Trophoblast cell (in vitro differentiated cells and primary cell): ENCODE measurements around the gene GPR162.

Source experiments
- DNase-seq, 2 donors: peaks; one replicate each; pipeline ENCODE4 v3.0.0-alpha.2; 2016
- H2AFZ ChIP-seq: 2 replicates; pipeline ENCODE4 v1.6.1; 2013; ENCODE audit warnings: low read length, moderate library complexity, mild to moderate bottlenecking; ENCODE audit not compliant: insufficient read depth, poor library complexity
- H2AK5ac ChIP-seq: 2 replicates; pipeline ENCODE4 v1.6.1; 2013; ENCODE audit warnings: mild to moderate bottlenecking, low read length
- H2BK120ac ChIP-seq: 2 replicates; pipeline ENCODE4 v1.6.1; 2013; ENCODE audit warnings: low read length, mild to moderate bottlenecking, moderate library complexity; ENCODE audit not compliant: insufficient read depth, poor library complexity
- H2BK12ac ChIP-seq: 2 replicates; pipeline ENCODE4 v1.6.1; 2013; ENCODE audit warnings: mild to moderate bottlenecking, low read length, moderate library complexity
- H2BK5ac ChIP-seq: 2 replicates; pipeline ENCODE4 v1.6.1; 2013; ENCODE audit warnings: low read length, low read depth, moderate library complexity, mild to moderate bottlenecking; ENCODE audit not compliant: poor library complexity
- H3K14ac ChIP-seq: 2 replicates; pipeline ENCODE4 v1.6.1; 2013; ENCODE audit warnings: mild to moderate bottlenecking, low read length
- H3K18ac ChIP-seq: 2 replicates; pipeline ENCODE4 v1.6.1; 2013; ENCODE audit warnings: mild to moderate bottlenecking, low read length
- H3K23ac ChIP-seq: 2 replicates; pipeline ENCODE4 v1.6.1; 2013; ENCODE audit warnings: low read length
- H3K27ac ChIP-seq: 2 replicates; pipeline ENCODE4 v1.5.1; 2013; ENCODE audit warnings: low read depth, mild to moderate bottlenecking, inconsistent platforms, low read length, moderate library complexity
- H3K27me3 ChIP-seq: 2 replicates; pipeline ENCODE4 v1.6.1; 2013; ENCODE audit warnings: inconsistent platforms, mild to moderate bottlenecking, low read length, moderate library complexity; ENCODE audit not compliant: insufficient read depth
- H3K36me3 ChIP-seq, 2 experiments: 1 replicate in 1 of 2; 2 replicates in 1 of 2; pipeline ENCODE4 v1.6.1; 2013; ENCODE audit warnings: low read length in 2 of 2, mild to moderate bottlenecking in 2 of 2, moderate library complexity in 1 of 2; ENCODE audit not compliant: insufficient read depth in 2 of 2, control insufficient read depth in 1 of 2
- H3K4ac ChIP-seq: 2 replicates; pipeline ENCODE4 v1.6.1; 2013; ENCODE audit warnings: low read depth, mild to moderate bottlenecking, low read length, moderate library complexity
- H3K4me1 ChIP-seq, 2 experiments: 1 replicate in 1 of 2; 2 replicates in 1 of 2; pipeline ENCODE4 v1.6.1; 2013; ENCODE audit warnings: low read length in 2 of 2, mild to moderate bottlenecking in 2 of 2, moderate library complexity in 1 of 2; ENCODE audit not compliant: insufficient read depth in 2 of 2, control insufficient read depth in 1 of 2
- H3K4me2 ChIP-seq: 2 replicates; pipeline ENCODE4 v1.6.1; 2013; ENCODE audit warnings: inconsistent platforms, mild to moderate bottlenecking, low read length, moderate library complexity
- H3K4me3 ChIP-seq: 2 replicates; pipeline ENCODE4 v1.5.1; 2013; ENCODE audit warnings: mild to moderate bottlenecking, low read depth, low read length, inconsistent platforms
- H3K79me1 ChIP-seq: one replicate; pipeline ENCODE4 v1.6.1; 2013; ENCODE audit warnings: low read length
- H3K79me2 ChIP-seq: 2 replicates; pipeline ENCODE4 v1.6.1; 2013; ENCODE audit warnings: low read length, mild to moderate bottlenecking; ENCODE audit not compliant: control insufficient read depth, insufficient read depth, poor library complexity
- H3K9ac ChIP-seq: 2 replicates; pipeline ENCODE4 v1.6.1; 2013; ENCODE audit warnings: mild to moderate bottlenecking, low read length
- H3K9me3 ChIP-seq: 2 replicates; pipeline ENCODE4 v1.6.1; 2013; ENCODE audit warnings: low read depth, mild to moderate bottlenecking, control low read depth, inconsistent platforms, low read length; ENCODE audit not compliant: insufficient read depth
- H4K12ac ChIP-seq: 2 replicates; pipeline ENCODE4 v1.6.1; 2013; ENCODE audit warnings: low read depth, mild to moderate bottlenecking, low read length, moderate library complexity
- H4K8ac ChIP-seq: 2 replicates; pipeline ENCODE4 v1.6.1; 2013; ENCODE audit warnings: low read depth, mild to moderate bottlenecking, low read length, moderate library complexity
- H4K91ac ChIP-seq: one replicate; pipeline ENCODE4 v1.6.1; 2013; ENCODE audit warnings: low read depth, mild to moderate bottlenecking, low read length, moderate library complexity
- WGBS: extraction: QIAGEN DNeasy Blood & Tissue Kit; methylation state at CpG from one replicate; pipeline ENCODE4 v1.1.7; 2013; ENCODE audit warnings: missing lambda C conversion rate; ENCODE audit not compliant: insufficient read length, insufficient coverage; ENCODE audit errors: extremely low coverage; 5-methylcytosine and 5-hydroxymethylcytosine counted together

GPR162 gene

GRCh38 chr12:6850796-6851152, 29.2 kb downstream of the GPR162 start:
- no peak overlapping the region for H2BK5ac ChIP-seq
- no peak overlapping the region for H2AFZ ChIP-seq
- H3K23ac ChIP-seq: no peak overlapping the region
- H4K8ac ChIP-seq: no peak overlapping the region
- no peaks in the 10 kb centered on the region for H3K9me3 ChIP-seq
- peaks cover 23 to 38% of the 10 kb centered on the region in 2 experiments for H3K36me3 ChIP-seq
- peaks cover 14 to 15% of the 10 kb centered on the region in 2 experiments for H3K4me1 ChIP-seq
- no peak overlapping the region for H3K27ac ChIP-seq
- no peak overlapping the region for H2AK5ac ChIP-seq
- DNase-seq: peak in 1 of 2 donors; percentile 21
- no peak overlapping the region for H2BK120ac ChIP-seq
- H3K79me1 ChIP-seq: peaks cover 5% of the 10 kb centered on the region
- H3K9ac ChIP-seq: peak overlapping the region; percentile 69
- H4K91ac ChIP-seq: peak overlapping the region; percentile 31
- WGBS: no CpG with 5 or more reads among the region's 16 CpGs
- peak overlapping the region; percentile 5 for H3K4ac ChIP-seq
- H3K14ac ChIP-seq: no peak overlapping the region
- no peak overlapping the region for H3K18ac ChIP-seq
- peak overlapping the region; percentile 74 for H3K4me2 ChIP-seq
- peak overlapping the region; percentile 75 for H3K4me3 ChIP-seq
- H2BK12ac ChIP-seq: no peak overlapping the region
- H3K27me3 ChIP-seq: no peaks in the 10 kb centered on the region
- no peak overlapping the region for H4K12ac ChIP-seq
- peaks cover 4% of the 10 kb centered on the region for H3K79me2 ChIP-seq

- Histone ChIP-seq H3K79me2 (peaks cover 4% of the 10 kb centered on the region), H3K79me1 (peaks cover 5% of the 10 kb centered on the region), H2AFZ (peak within 1 kb of the TSS; percentile 20), H4K12ac (no peak within 1 kb of the TSS), H4K91ac (peak within 1 kb of the TSS; percentile 70), H3K27ac (peak within 1 kb of the TSS; percentile 55), H3K9ac (peak within 1 kb of the TSS; percentile 86), H2BK5ac (peak within 1 kb of the TSS; percentile 27), H2BK120ac (peak within 1 kb of the TSS; percentile 7), H2BK12ac (no peak within 1 kb of the TSS), H3K4ac (peak within 1 kb of the TSS; percentile 13), H4K8ac (peak within 1 kb of the TSS; percentile 87), H3K4me2 (peak within 1 kb of the TSS; percentile 74), H3K4me3 (peak within 1 kb of the TSS; percentile 94), H3K36me3 (peaks cover 25 to 39% of the 10 kb centered on the region in 2 experiments), H3K4me1 (peaks cover 14 to 15% of the 10 kb centered on the region in 2 experiments), H3K23ac (no peak within 1 kb of the TSS), H3K18ac (no peak within 1 kb of the TSS), H3K9me3 (no peaks in the 10 kb centered on the region), H2AK5ac (no peak within 1 kb of the TSS), H3K14ac (peak within 1 kb of the TSS; percentile 55), H3K27me3 (no peaks in the 10 kb centered on the region)
- peak; percentile 99 for DNase-seq
- no CpG with 5 or more reads among the region's 37 CpGs for WGBS
Measured at GRCh38 chr12:6851153-6851920, 29.7 kb downstream of the GPR162 start, which contains the start of gene CDCA3. Gene CDCA3 (minus strand): TSS chr12:6851286. CDS start chr12:6850952, 334 bp downstream.

DNA sequence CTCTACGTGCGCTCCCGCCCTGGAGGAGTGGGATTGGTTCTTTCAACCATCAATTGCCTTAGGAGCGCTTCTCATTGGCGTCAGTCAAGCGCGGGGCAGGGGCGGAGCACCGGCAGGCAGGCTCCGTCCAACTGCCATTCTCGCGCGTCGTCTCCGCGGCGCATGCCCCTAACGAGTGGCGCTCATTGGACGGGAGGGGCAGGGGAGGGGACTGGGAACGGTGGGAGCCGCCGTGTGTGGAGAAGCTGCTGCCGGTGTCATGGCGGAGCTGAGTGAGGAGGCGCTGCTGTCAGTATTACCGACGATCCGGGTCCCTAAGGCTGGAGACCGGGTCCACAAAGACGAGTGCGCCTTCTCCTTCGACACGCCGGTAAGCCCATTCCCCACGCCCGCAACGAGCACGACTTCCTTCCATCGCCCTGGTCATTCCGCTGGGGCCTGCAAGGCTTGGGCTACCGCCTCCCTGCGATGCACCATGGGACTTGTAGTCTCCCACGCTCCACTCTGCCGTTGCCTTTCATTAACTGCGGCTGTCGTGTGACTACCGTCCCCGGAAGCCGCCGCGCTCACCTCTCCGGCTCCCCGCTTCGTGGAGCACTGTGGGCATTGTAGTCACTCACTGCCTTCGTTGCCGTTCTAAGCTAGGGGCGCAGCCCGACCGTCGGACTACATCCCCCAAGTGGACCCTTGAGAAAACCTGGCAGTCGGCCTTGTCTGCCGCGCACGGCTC, 30.5 kb downstream of the GPR162 start, which contains the start of gene USP5:
Gene USP5, plus strand, starts transcription at position 230 of the 730 bp plus-strand sequence. Its CDS starts 30 bp downstream, at position 260.
- Histone ChIP-seq H3K79me1 (peaks cover 5% of the 10 kb centered on the region), H2AFZ (peak within 1 kb of the TSS; percentile 20), H3K4ac (peak within 1 kb of the TSS; percentile 65), H3K4me2 (peak within 1 kb of the TSS; percentile 74), H3K9ac (peak within 1 kb of the TSS; percentile 86), H3K36me3 (peaks cover 24 to 39% of the 10 kb centered on the region in 2 experiments), H4K12ac (peak within 1 kb of the TSS; percentile 67), H3K18ac (peak within 1 kb of the TSS; percentile 60), H3K79me2 (peaks cover 4% of the 10 kb centered on the region), H2BK120ac (peak within 1 kb of the TSS; percentile 7), H4K91ac (peak within 1 kb of the TSS; percentile 84), H3K27me3 (no peaks in the 10 kb centered on the region), H2BK12ac (peak within 1 kb of the TSS; percentile 16), H3K4me3 (peak within 1 kb of the TSS; percentile 94), H3K27ac (peak within 1 kb of the TSS; percentile 55), H2AK5ac (peak within 1 kb of the TSS; percentile 76), H3K23ac (no peak within 1 kb of the TSS), H3K4me1 (peaks cover 14 to 15% of the 10 kb centered on the region in 2 experiments), H3K14ac (peak within 1 kb of the TSS; percentile 55), H4K8ac (peak within 1 kb of the TSS; percentile 87), H2BK5ac (peak within 1 kb of the TSS; percentile 27), H3K9me3 (no peaks in the 10 kb centered on the region)
- WGBS: no CpG with 5 or more reads among the region's 65 CpGs
- peak; percentile 99 to 100 for DNase-seq

GRCh38 chr12:6852651-6853354, 31.2 kb downstream of the GPR162 start:
- Histone ChIP-seq H2BK120ac (no peak overlapping the region), H4K12ac (peak overlapping the region; percentile 67), H3K27ac (peak overlapping the region; percentile 35), H2BK12ac (peak overlapping the region; percentile 16), H3K79me1 (peaks cover 5% of the 10 kb centered on the region), H3K79me2 (peaks cover 4% of the 10 kb centered on the region), H3K27me3 (no peaks in the 10 kb centered on the region), H3K36me3 (peaks cover 25 to 41% of the 10 kb centered on the region in 2 experiments), H3K14ac (peak overlapping the region; percentile 21), H3K9me3 (no peaks in the 10 kb centered on the region), H4K91ac (peak overlapping the region; percentile 84), H3K23ac (no peak overlapping the region), H3K4me2 (peak overlapping the region; percentile 60), H3K4ac (peak overlapping the region; percentile 65), H3K4me3 (peak overlapping the region; percentile 76), H4K8ac (peak overlapping the region; percentile 75), H3K4me1 (peaks cover 14 to 15% of the 10 kb centered on the region in 2 experiments), H2BK5ac (no peak overlapping the region), H2AK5ac (peak overlapping the region; percentile 76), H3K18ac (peak overlapping the region; percentile 60), H3K9ac (peak overlapping the region; percentile 57), H2AFZ (peak overlapping the region; percentile 20)
- DNase-seq: no peak
- WGBS: no CpG with 5 or more reads among the region's 18 CpGs
